Progenitor cell of endocrine pancreas (in vitro differentiated cells): ENCODE data around the gene PCP2. TPM values are rescaled to one million over a fixed set of nuclear protein-coding genes. Genes with fewer than 3 reads are reported as not detected.

ENCODE experiments used
- DNase-seq: peaks from one replicate; pipeline ENCODE4 v3.0.0; 2021; ENCODE audit warnings: low spot score; ENCODE audit not compliant: unreplicated experiment
- H3K27ac Mint-ChIP-seq: 2 replicates; pipeline ENCODE4 v1.8.0; 2021; ENCODE audit warnings: mild to moderate bottlenecking, moderate library complexity, mixed read lengths
- H3K27me3 Mint-ChIP-seq: 2 replicates; pipeline ENCODE4 v1.8.0; 2021; ENCODE audit warnings: mixed read lengths
- H3K36me3 Mint-ChIP-seq: 2 replicates; pipeline ENCODE4 v1.8.0; 2022; ENCODE audit warnings: mixed read lengths; ENCODE audit not compliant: insufficient read depth
- H3K4me1 Mint-ChIP-seq: 2 replicates; pipeline ENCODE4 v1.8.0; 2021; ENCODE audit warnings: low read depth, mixed read lengths
- H3K4me3 Mint-ChIP-seq: 2 replicates; pipeline ENCODE4 v1.8.0; 2021; ENCODE audit warnings: low read depth, mild to moderate bottlenecking, moderate library complexity, mixed read lengths
- H3K9me3 Mint-ChIP-seq: 2 replicates; pipeline ENCODE4 v1.8.0; 2021; ENCODE audit warnings: low read depth, mixed read lengths
- CTCF ChIP-seq: fragments of 200-600 bp; sonication (generic); IDR thresholded peaks from one replicate; pipeline ENCODE4 v1.5.0; 2021; ENCODE audit warnings: antibody characterized with exemption, mild to moderate bottlenecking; ENCODE audit not compliant: unreplicated experiment
- microRNA-seq: library from miRNA; unstranded; fragments of <30 nt; microRNA quantifications from one replicate; pipeline ENCODE4 v1.1.0, GENCODE V29; 2020; ENCODE audit warnings: borderline number of aligned reads; ENCODE audit not compliant: unreplicated experiment
- total RNA-seq: library from RNA; stranded (reverse); gene quantifications from 2 replicates; pipeline ENCODE4 v1.2.1, GENCODE V29; 2021

The PCP2 gene
- total RNA-seq, 1 donor from 2014 or later: 2.0 TPM

- DNase-seq: no peak
- Mint-ChIP-seq H3K4me1 (no peaks in the 10 kb centered on the region), H3K9me3 (no peaks in the 10 kb centered on the region), H3K27ac (no peak overlapping the region), H3K36me3 (no peaks in the 10 kb centered on the region), H3K4me3 (no peak overlapping the region), H3K27me3 (peaks cover 41% of the 10 kb centered on the region)
- TF ChIP-seq CTCF: no peak
Observed at GRCh38 chr19:7582446-7582845, 51.1 kb downstream of the PCP2 start.

Small RNA genes within 50 kb of the gene (microRNA-seq; reads per million reads assigned to microRNA genes)
- gene MIR6792: not detected

Other genes starting within 250 kb of the PCP2 start
- gene PEX11G, start 144.7 kb downstream of the PCP2 start, total RNA-seq: 5.5 and 6.1 TPM in 2 replicates
- 78.0 and 86.1 TPM in 2 replicates for gene ZNF358, start 117.6 kb downstream of the PCP2 start, total RNA-seq
- gene MCOLN1, start 111.1 kb downstream of the PCP2 start, total RNA-seq: 16.5 and 18.3 TPM in 2 replicates
- 131 and 140 TPM in 2 replicates for gene PNPLA6, start 98.0 kb downstream of the PCP2 start, total RNA-seq
- gene CAMSAP3, start 37.9 kb downstream of the PCP2 start, total RNA-seq: 103 and 115 TPM in 2 replicates
- gene XAB2, start 4.2 kb downstream of the PCP2 start, total RNA-seq: 38.8 and 40.3 TPM in 2 replicates
- gene PET100, start 3.9 kb downstream of the PCP2 start, total RNA-seq: 150 and 184 TPM in 2 replicates
- 141 and 143 TPM in 2 replicates for gene STXBP2, start 3.4 kb upstream of the PCP2 start, total RNA-seq
- not detected in 2 replicates for gene RETN, start 35.3 kb upstream of the PCP2 start, total RNA-seq
- gene MCEMP1, start 43.4 kb upstream of the PCP2 start, total RNA-seq: not detected in 2 replicates
- 71.5 and 88.8 TPM in 2 replicates for gene TRAPPC5, start 47.1 kb upstream of the PCP2 start, total RNA-seq
- gene FCER2, start 68.4 kb upstream of the PCP2 start, total RNA-seq: not detected in 2 replicates
- gene CLEC4G, start 98.4 kb upstream of the PCP2 start, total RNA-seq: not detected in 2 replicates
- gene CD209, start 113.8 kb upstream of the PCP2 start, total RNA-seq: not detected in 2 replicates
- 0.36 and 0.42 TPM in 2 replicates for gene CLEC4M, start 129.5 kb upstream of the PCP2 start, total RNA-seq
- 15.2 and 16.2 TPM in 2 replicates for gene EVI5L, start 196.5 kb upstream of the PCP2 start, total RNA-seq
- gene PRR36, start 240.7 kb upstream of the PCP2 start, total RNA-seq: 37.4 and 40.4 TPM in 2 replicates